Measurements from ENCODE around the gene EXOC6B.

EXOC6B gene

DNA sequence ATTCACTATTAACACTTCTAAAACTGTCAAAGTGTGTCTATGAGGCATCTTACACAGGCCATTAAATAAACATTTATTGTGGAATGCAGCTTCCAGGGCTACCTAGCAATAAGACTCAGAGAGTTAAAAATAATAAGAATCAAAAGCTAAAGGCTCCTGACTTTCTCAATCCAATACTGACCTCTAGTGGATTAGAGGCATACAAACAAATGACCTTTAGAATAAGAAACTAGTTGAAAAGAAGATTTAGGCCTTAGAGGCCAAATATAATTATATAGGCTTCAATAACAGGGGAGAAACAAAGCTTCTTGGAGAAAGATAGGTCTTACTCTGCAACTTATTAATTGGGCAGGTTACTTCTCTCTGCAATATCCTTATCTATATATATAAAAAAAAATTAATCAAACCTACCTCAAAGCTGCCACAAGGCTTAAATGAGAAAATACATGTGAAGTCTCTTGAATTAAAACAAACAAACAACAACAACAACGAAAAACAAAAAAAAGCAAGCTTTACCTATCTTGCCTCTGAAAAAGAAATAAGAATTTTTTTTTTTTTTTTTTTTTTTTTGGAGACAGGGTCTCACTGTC, 246.1 kb downstream of the EXOC6B start:
- Histone ChIP-seq H4K8ac (ENCODE audit: low read depth, low read length) (no peak overlapping the region), H3K36me3 (ENCODE audit: control insufficient read depth, insufficient read depth, low read length) (no peaks in the 10 kb centered on the region), H3K4me1 (ENCODE audit: control insufficient read depth, low read depth, low read length) (no peaks in the 10 kb centered on the region), H2AK5ac (ENCODE audit: low read length) (no peak overlapping the region), H3K4me2 (ENCODE audit: low read length) (no peak overlapping the region), H3K27ac (ENCODE audit: low read depth, low read length) (no peak overlapping the region), H3K27me3 (ENCODE audit: insufficient read depth, low read length, poor library complexity) (no peaks in the 10 kb centered on the region), H3K4me3 (ENCODE audit: low read length) (no peak overlapping the region), H3K18ac (ENCODE audit: low read length) (no peak overlapping the region), H2BK15ac (replicated peaks; ENCODE audit: low read depth) (no peak overlapping the region), H2BK120ac (ENCODE audit: low read depth, low read length) (no peak overlapping the region), H3K79me1 (ENCODE audit: low read length) (no peaks in the 10 kb centered on the region), H3K56ac (ENCODE audit: low read length) (no peak overlapping the region), H3K79me2 (ENCODE audit: control insufficient read depth, insufficient read depth, low read length) (no peaks in the 10 kb centered on the region), H4K5ac (ENCODE audit: low read length) (no peak overlapping the region), H3K23ac (ENCODE audit: low read length) (no peak overlapping the region), H3K4ac (ENCODE audit: low read depth, low read length) (no peak overlapping the region), H3K9ac (ENCODE audit: low read length) (no peak overlapping the region), H2BK5ac (ENCODE audit: low read length) (no peak overlapping the region)
- no CpG with 5 or more reads among the region's 1 CpG for WGBS (ENCODE audit: extremely low coverage, insufficient coverage, low lambda C conversion rate)
- DNase-seq, result peak; percentile 59

- DNase-seq, result no peak
- no peak overlapping the region for H3K18ac ChIP-seq (ENCODE audit: low read length)
- no peaks in the 10 kb centered on the region for H3K79me2 ChIP-seq (ENCODE audit: control insufficient read depth, insufficient read depth, low read length)
- H2AK5ac ChIP-seq (ENCODE audit: low read length), result no peak overlapping the region
- H3K4me2 ChIP-seq (ENCODE audit: low read length), result no peak overlapping the region
- no peaks in the 10 kb centered on the region for H3K79me1 ChIP-seq (ENCODE audit: low read length)
- no peak overlapping the region for H3K9ac ChIP-seq (ENCODE audit: low read length)
- no peak overlapping the region for H3K56ac ChIP-seq (ENCODE audit: low read length)
- no peak overlapping the region for H4K5ac ChIP-seq (ENCODE audit: low read length)
- H3K23ac ChIP-seq (ENCODE audit: low read length), result no peak overlapping the region
- H4K8ac ChIP-seq (ENCODE audit: low read depth, low read length), result no peak overlapping the region
- H3K4me1 ChIP-seq (ENCODE audit: control insufficient read depth, low read depth, low read length), result peaks cover 2% of the 10 kb centered on the region
- no peaks in the 10 kb centered on the region for H3K27me3 ChIP-seq (ENCODE audit: insufficient read depth, low read length, poor library complexity)
- no peak overlapping the region for H2BK5ac ChIP-seq (ENCODE audit: low read length)
- H3K36me3 ChIP-seq (ENCODE audit: control insufficient read depth, insufficient read depth, low read length), result no peaks in the 10 kb centered on the region
- H2BK120ac ChIP-seq (ENCODE audit: low read depth, low read length), result no peak overlapping the region
- no peak overlapping the region for H3K4ac ChIP-seq (ENCODE audit: low read depth, low read length)
- no peak overlapping the region for H2BK15ac ChIP-seq (replicated peaks; ENCODE audit: low read depth)
- no peak overlapping the region for H3K27ac ChIP-seq (ENCODE audit: low read depth, low read length)
- no peak overlapping the region for H3K4me3 ChIP-seq (ENCODE audit: low read length)
Observed at GRCh38 chr2:72576861-72577260, 249.0 kb downstream of the EXOC6B start.

GRCh38 chr2:72576459-72576858, 249.4 kb downstream of the EXOC6B start:
- H3K23ac ChIP-seq (ENCODE audit: low read length), result no peak overlapping the region
- no peaks in the 10 kb centered on the region for H3K27me3 ChIP-seq (ENCODE audit: insufficient read depth, low read length, poor library complexity)
- H3K79me1 ChIP-seq (ENCODE audit: low read length), result no peaks in the 10 kb centered on the region
- no peak overlapping the region for H2BK5ac ChIP-seq (ENCODE audit: low read length)
- H3K18ac ChIP-seq (ENCODE audit: low read length), result no peak overlapping the region
- H3K4me2 ChIP-seq (ENCODE audit: low read length), result no peak overlapping the region
- no peak overlapping the region for H4K5ac ChIP-seq (ENCODE audit: low read length)
- no peaks in the 10 kb centered on the region for H3K79me2 ChIP-seq (ENCODE audit: control insufficient read depth, insufficient read depth, low read length)
- no peak overlapping the region for H3K4me3 ChIP-seq (ENCODE audit: low read length)
- H2AK5ac ChIP-seq (ENCODE audit: low read length), result no peak overlapping the region
- H3K36me3 ChIP-seq (ENCODE audit: control insufficient read depth, insufficient read depth, low read length), result no peaks in the 10 kb centered on the region
- H2BK120ac ChIP-seq (ENCODE audit: low read depth, low read length), result no peak overlapping the region
- no peak overlapping the region for H3K56ac ChIP-seq (ENCODE audit: low read length)
- H2BK15ac ChIP-seq (replicated peaks; ENCODE audit: low read depth), result no peak overlapping the region
- H4K8ac ChIP-seq (ENCODE audit: low read depth, low read length), result no peak overlapping the region
- H3K4ac ChIP-seq (ENCODE audit: low read depth, low read length), result no peak overlapping the region
- no peak overlapping the region for H3K27ac ChIP-seq (ENCODE audit: low read depth, low read length)
- H3K9ac ChIP-seq (ENCODE audit: low read length), result no peak overlapping the region
- DNase-seq, result no peak
- no CpG with 5 or more reads among the region's 2 CpGs for WGBS (ENCODE audit: extremely low coverage, insufficient coverage, low lambda C conversion rate)
- H3K4me1 ChIP-seq (ENCODE audit: control insufficient read depth, low read depth, low read length), result peaks cover 2% of the 10 kb centered on the region

DNA sequence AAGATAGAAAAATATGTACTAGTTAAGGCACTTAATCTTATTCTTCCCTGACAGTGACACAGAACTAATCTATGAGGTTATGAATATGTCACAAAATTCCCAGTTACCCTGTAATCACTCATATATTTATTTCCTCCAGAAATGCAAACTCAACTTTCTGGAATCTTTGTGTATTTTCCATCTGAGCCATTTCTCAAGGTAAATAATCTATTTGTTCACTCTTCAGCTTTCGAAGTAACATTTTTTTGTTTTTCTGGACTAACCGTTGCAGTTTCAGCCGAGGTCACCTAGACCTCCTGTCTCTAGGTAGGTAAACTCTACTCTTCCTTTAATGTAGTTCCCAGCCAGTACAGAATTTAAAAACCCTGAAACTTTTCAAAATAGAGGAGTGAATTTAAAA, 250.9 kb downstream of the EXOC6B start:
- no peak for DNase-seq
- no peaks in the 10 kb centered on the region for H3K79me1 ChIP-seq (ENCODE audit: low read length)
- H2BK5ac ChIP-seq (ENCODE audit: low read length), result no peak overlapping the region
- no peak overlapping the region for H3K9ac ChIP-seq (ENCODE audit: low read length)
- no peak overlapping the region for H2BK15ac ChIP-seq (replicated peaks; ENCODE audit: low read depth)
- H3K79me2 ChIP-seq (ENCODE audit: control insufficient read depth, insufficient read depth, low read length), result no peaks in the 10 kb centered on the region
- no peak overlapping the region for H3K27ac ChIP-seq (ENCODE audit: low read depth, low read length)
- H3K23ac ChIP-seq (ENCODE audit: low read length), result no peak overlapping the region
- no CpG with 5 or more reads among the region's 3 CpGs for WGBS (ENCODE audit: extremely low coverage, insufficient coverage, low lambda C conversion rate)
- H3K4me3 ChIP-seq (ENCODE audit: low read length), result no peak overlapping the region
- H3K4ac ChIP-seq (ENCODE audit: low read depth, low read length), result no peak overlapping the region
- no peak overlapping the region for H3K56ac ChIP-seq (ENCODE audit: low read length)
- no peak overlapping the region for H4K5ac ChIP-seq (ENCODE audit: low read length)
- H4K8ac ChIP-seq (ENCODE audit: low read depth, low read length), result no peak overlapping the region
- H3K4me1 ChIP-seq (ENCODE audit: control insufficient read depth, low read depth, low read length), result peaks cover 2% of the 10 kb centered on the region
- no peak overlapping the region for H3K18ac ChIP-seq (ENCODE audit: low read length)
- no peaks in the 10 kb centered on the region for H3K27me3 ChIP-seq (ENCODE audit: insufficient read depth, low read length, poor library complexity)
- H2BK120ac ChIP-seq (ENCODE audit: low read depth, low read length), result no peak overlapping the region
- H3K4me2 ChIP-seq (ENCODE audit: low read length), result no peak overlapping the region
- no peaks in the 10 kb centered on the region for H3K36me3 ChIP-seq (ENCODE audit: control insufficient read depth, insufficient read depth, low read length)
- no peak overlapping the region for H2AK5ac ChIP-seq (ENCODE audit: low read length)

DNA sequence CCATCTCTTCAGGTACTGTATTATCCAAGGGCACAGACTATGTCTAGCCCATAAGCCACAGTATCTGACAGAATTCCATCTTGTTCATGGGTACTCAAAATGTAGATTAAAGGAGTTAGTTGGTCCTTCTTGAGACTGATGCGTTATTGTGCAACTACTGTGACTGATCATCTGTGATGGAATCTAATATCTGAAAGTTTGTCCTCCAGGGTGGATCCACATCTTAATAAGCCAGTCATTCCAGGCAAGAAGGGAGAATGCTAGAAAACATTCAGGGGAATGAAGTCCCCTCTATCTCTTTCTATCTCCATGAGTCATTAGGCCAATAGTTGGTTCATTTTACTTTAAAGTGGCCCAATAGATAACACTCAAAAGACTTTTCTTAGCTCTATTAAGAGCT, 252.6 kb downstream of the EXOC6B start:
- no peak overlapping the region for H3K18ac ChIP-seq (ENCODE audit: low read length)
- H2BK5ac ChIP-seq (ENCODE audit: low read length), result no peak overlapping the region
- peak; percentile 34 for DNase-seq
- H3K4me1 ChIP-seq (ENCODE audit: control insufficient read depth, low read depth, low read length), result peaks cover 2% of the 10 kb centered on the region
- H2BK15ac ChIP-seq (replicated peaks; ENCODE audit: low read depth), result no peak overlapping the region
- no peaks in the 10 kb centered on the region for H3K79me2 ChIP-seq (ENCODE audit: control insufficient read depth, insufficient read depth, low read length)
- H4K8ac ChIP-seq (ENCODE audit: low read depth, low read length), result no peak overlapping the region
- H3K4me2 ChIP-seq (ENCODE audit: low read length), result no peak overlapping the region
- no peak overlapping the region for H3K27ac ChIP-seq (ENCODE audit: low read depth, low read length)
- H2AK5ac ChIP-seq (ENCODE audit: low read length), result no peak overlapping the region
- no CpG with 5 or more reads among the region's 1 CpG for WGBS (ENCODE audit: extremely low coverage, insufficient coverage, low lambda C conversion rate)
- H3K79me1 ChIP-seq (ENCODE audit: low read length), result no peaks in the 10 kb centered on the region
- H3K23ac ChIP-seq (ENCODE audit: low read length), result no peak overlapping the region
- no peak overlapping the region for H3K9ac ChIP-seq (ENCODE audit: low read length)
- no peaks in the 10 kb centered on the region for H3K27me3 ChIP-seq (ENCODE audit: insufficient read depth, low read length, poor library complexity)
- no peak overlapping the region for H3K4ac ChIP-seq (ENCODE audit: low read depth, low read length)
- H3K4me3 ChIP-seq (ENCODE audit: low read length), result no peak overlapping the region
- H2BK120ac ChIP-seq (ENCODE audit: low read depth, low read length), result no peak overlapping the region
- no peak overlapping the region for H4K5ac ChIP-seq (ENCODE audit: low read length)
- H3K36me3 ChIP-seq (ENCODE audit: control insufficient read depth, insufficient read depth, low read length), result no peaks in the 10 kb centered on the region
- no peak overlapping the region for H3K56ac ChIP-seq (ENCODE audit: low read length)

DNA sequence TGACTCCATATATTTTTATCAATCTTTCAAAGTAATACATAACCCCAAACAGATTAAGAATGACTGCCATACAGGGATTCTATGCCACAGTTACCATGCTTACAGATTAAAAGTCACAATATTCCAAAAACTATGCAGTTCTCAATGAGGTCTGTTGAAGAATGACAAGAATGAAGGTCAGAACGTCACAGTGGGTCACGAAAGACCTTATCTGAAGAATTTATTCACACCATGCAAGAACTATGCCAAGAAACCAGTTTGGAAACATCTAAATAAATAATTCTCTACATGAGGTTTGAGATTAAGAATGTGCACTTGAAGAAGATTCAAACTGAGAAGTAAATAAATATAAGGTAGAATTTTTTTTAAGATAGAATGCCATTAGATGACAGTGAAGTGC, 253.3 kb downstream of the EXOC6B start:
- no peaks in the 10 kb centered on the region for H3K36me3 ChIP-seq (ENCODE audit: control insufficient read depth, insufficient read depth, low read length)
- no peak overlapping the region for H3K56ac ChIP-seq (ENCODE audit: low read length)
- H3K4me2 ChIP-seq (ENCODE audit: low read length), result no peak overlapping the region
- H3K18ac ChIP-seq (ENCODE audit: low read length), result no peak overlapping the region
- no peak overlapping the region for H3K27ac ChIP-seq (ENCODE audit: low read depth, low read length)
- no peak overlapping the region for H3K4ac ChIP-seq (ENCODE audit: low read depth, low read length)
- no peak overlapping the region for H2AK5ac ChIP-seq (ENCODE audit: low read length)
- peak; percentile 93 for DNase-seq
- no peak overlapping the region for H2BK15ac ChIP-seq (replicated peaks; ENCODE audit: low read depth)
- H2BK5ac ChIP-seq (ENCODE audit: low read length), result no peak overlapping the region
- no peaks in the 10 kb centered on the region for H3K79me2 ChIP-seq (ENCODE audit: control insufficient read depth, insufficient read depth, low read length)
- H4K8ac ChIP-seq (ENCODE audit: low read depth, low read length), result no peak overlapping the region
- H3K9ac ChIP-seq (ENCODE audit: low read length), result no peak overlapping the region
- no peak overlapping the region for H2BK120ac ChIP-seq (ENCODE audit: low read depth, low read length)
- no CpG with 5 or more reads among the region's 2 CpGs for WGBS (ENCODE audit: extremely low coverage, insufficient coverage, low lambda C conversion rate)
- no peaks in the 10 kb centered on the region for H3K27me3 ChIP-seq (ENCODE audit: insufficient read depth, low read length, poor library complexity)
- no peak overlapping the region for H3K23ac ChIP-seq (ENCODE audit: low read length)
- H3K79me1 ChIP-seq (ENCODE audit: low read length), result no peaks in the 10 kb centered on the region
- peaks cover 2% of the 10 kb centered on the region for H3K4me1 ChIP-seq (ENCODE audit: control insufficient read depth, low read depth, low read length)
- no peak overlapping the region for H3K4me3 ChIP-seq (ENCODE audit: low read length)
- no peak overlapping the region for H4K5ac ChIP-seq (ENCODE audit: low read length)
